ENCODE measurements around the gene RIC1. TPM values are rescaled to one million over a fixed set of nuclear protein-coding genes. Genes with fewer than 3 reads are reported as not detected.

The RIC1 gene
- total and polyA plus RNA-seq, 2 of the 13 experiments (the other 11 are each of a cell fraction or from before 2014, with no cell fraction given), result 18.2 to 19.0 TPM

DNA sequence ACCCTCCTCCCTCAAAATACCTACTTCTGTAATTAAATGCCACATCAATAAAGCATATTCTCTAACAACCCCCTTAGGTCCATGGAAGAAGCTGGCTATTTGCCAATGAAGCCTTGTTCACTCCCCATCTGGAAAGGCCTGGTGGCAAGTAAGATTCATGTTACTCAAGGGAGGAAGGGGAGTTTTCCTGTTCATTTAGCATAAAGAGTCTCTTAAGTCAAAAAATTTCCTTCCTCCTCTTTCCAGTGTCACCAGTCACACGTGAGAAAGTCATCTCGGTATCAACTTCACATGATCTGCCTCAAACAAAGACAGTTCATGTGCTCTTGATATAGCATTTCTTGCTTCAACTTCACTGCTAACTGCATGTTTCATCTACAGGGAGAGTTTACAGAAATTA, 32.7 kb upstream of the RIC1 start (continued):
- TF ChIP-seq EZH2 (conservative IDR thresholded peaks at IDR 0.05; ENCODE audit: low read depth, low read length), result no peak

- DNase-seq (ENCODE audit: low spot score) (peak; percentile 49), FAIRE-seq (peak; percentile 86), ATAC-seq (peak; percentile 99)
- in situ Hi-C loops (cut with HindIII; ENCODE audit: extremely low pct_ligation_motif_present, low pct_unique_long_range_greater_than_20kb), result no loop called here
- Histone ChIP-seq H3K4me1 (ENCODE audit: insufficient read depth, low read length) (peaks cover 5% of the 10 kb centered on the region), H2AFZ (ENCODE audit: low read length) (peak overlapping the region; percentile 98), H3K9me3 (ENCODE audit: low read length) (no peaks in the 10 kb centered on the region), H3K27ac (ENCODE audit: extremely low read length, insufficient read depth, low read length) (peak overlapping the region; percentile 5), H3K9ac (ENCODE audit: insufficient read depth, low read depth, low read length) (peak overlapping the region; percentile 52), H3K4me3 (replicated peaks in 1 of 3; ENCODE audit: insufficient read depth in 1 of 3, low read depth in 2 of 3, low read length in 3 of 3) (peak overlapping the region; percentile 52 to 76 (median 66)), H3K27me3 (ENCODE audit: control insufficient read depth in 1 of 2, insufficient read depth in 2 of 2, low read length in 2 of 2) (no peaks in the 10 kb centered on the region), H3K79me2 (ENCODE audit: insufficient read depth, low read length) (no peaks in the 10 kb centered on the region), H3K4me2 (ENCODE audit: low read depth, low read length) (peak overlapping the region; percentile 72), H4K20me1 (ENCODE audit: insufficient read depth, low read length) (no peaks in the 10 kb centered on the region), H3K36me3 (replicated peaks in 1 of 2; ENCODE audit: control insufficient read depth in 1 of 2, insufficient read depth in 2 of 2, low read length in 2 of 2) (no peaks in the 10 kb centered on the region)
- WGBS (ENCODE audit: low lambda C conversion rate), result 4% methylated on average over 6 of the region's 6 CpGs
- no TSS peak for BruUV-seq (replicated peaks)
- CTCF ChIA-PET (ENCODE audit: low intra/inter-chr PET ratio, low total read pairs), result no interaction called here
- POLR2A ChIA-PET, result interaction anchor here (1.3 to 1.4 kb wide), 2 partner anchors 8 to 20 kb away, joined by 8 to 12 read pairs; partner anchors contain the start of gene RIC1
- intact Hi-C loops (cut with micrococcal nuclease; ENCODE audit: unreplicated experiment), result loop anchor here (10.0 kb wide), 2 partner anchors 106 to 624 kb away; partner anchors contain the start of gene JAK2
- TF ChIP-seq ZNF891 (CRISPR knock-in tag; IDR thresholded peaks at IDR 0.05) (no peak), ZMYM4 (CRISPR knock-in tag; IDR thresholded peaks at IDR 0.05) (peak; percentile 51), TEAD3 (CRISPR knock-in tag; optimal IDR thresholded peaks at IDR 0.05; ENCODE audit: borderline replicate concordance) (peak; percentile 14), PITX1 (CRISPR knock-in tag; IDR thresholded peaks at IDR 0.05) (peak; percentile 32; the same call in 1 of the 2 replicates), HDAC2 (CRISPR knock-in tag; IDR thresholded peaks at IDR 0.05) (0 out of 2 replicates have a peak, but pooled peaks have one; percentile 20), POGZ (CRISPR knock-in tag; IDR thresholded peaks at IDR 0.05) (peak; percentile 54), ATF6 (CRISPR knock-in tag; conservative IDR thresholded peaks at IDR 0.05) (no peak), SAP130 (CRISPR knock-in tag; IDR thresholded peaks at IDR 0.05; ENCODE audit: low read depth) (peak; percentile 39), ZNF317 (CRISPR knock-in tag; IDR thresholded peaks at IDR 0.05) (0 out of 2 replicates have a peak, but pooled peaks have one; percentile 32), DNMT1 (CRISPR knock-in tag; IDR thresholded peaks at IDR 0.05) (no peak), NFYC (CRISPR knock-in tag; IDR thresholded peaks at IDR 0.05) (no peak), ZKSCAN5 (CRISPR knock-in tag; IDR thresholded peaks at IDR 0.05) (peak; percentile 81), LCORL (IDR thresholded peaks at IDR 0.05) (no peak), LCORL (CRISPR knock-in tag; IDR thresholded peaks at IDR 0.05) (no peak), ZBTB7B (CRISPR knock-in tag; IDR thresholded peaks at IDR 0.05) (no peak), GATAD2A (CRISPR knock-in tag; IDR thresholded peaks at IDR 0.05) (peak; percentile 17; the same call in 1 of the 2 replicates)
- TF ChIP-seq, protein P1, sequence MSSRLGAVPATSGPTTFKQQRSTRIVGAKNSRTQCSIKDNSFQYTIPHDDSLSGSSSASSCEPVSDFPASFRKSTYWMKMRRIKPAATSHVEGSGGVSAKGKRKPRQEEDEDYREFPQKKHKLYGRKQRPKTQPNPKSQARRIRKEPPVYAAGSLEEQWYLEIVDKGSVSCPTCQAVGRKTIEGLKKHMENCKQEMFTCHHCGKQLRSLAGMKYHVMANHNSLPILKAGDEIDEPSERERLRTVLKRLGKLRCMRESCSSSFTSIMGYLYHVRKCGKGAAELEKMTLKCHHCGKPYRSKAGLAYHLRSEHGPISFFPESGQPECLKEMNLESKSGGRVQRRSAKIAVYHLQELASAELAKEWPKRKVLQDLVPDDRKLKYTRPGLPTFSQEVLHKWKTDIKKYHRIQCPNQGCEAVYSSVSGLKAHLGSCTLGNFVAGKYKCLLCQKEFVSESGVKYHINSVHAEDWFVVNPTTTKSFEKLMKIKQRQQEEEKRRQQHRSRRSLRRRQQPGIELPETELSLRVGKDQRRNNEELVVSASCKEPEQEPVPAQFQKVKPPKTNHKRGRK (CRISPR knock-in tag; IDR thresholded peaks at IDR 0.05), result no peak
- TF ChIP-seq, protein P2, sequence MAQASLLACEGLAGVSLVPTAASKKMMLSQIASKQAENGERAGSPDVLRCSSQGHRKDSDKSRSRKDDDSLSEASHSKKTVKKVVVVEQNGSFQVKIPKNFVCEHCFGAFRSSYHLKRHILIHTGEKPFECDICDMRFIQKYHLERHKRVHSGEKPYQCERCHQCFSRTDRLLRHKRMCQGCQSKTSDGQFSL (CRISPR knock-in tag; IDR thresholded peaks at IDR 0.05), result no peak
These were observed 20.3 kb upstream of the RIC1 start for GRCh38 chr9:5608298-5609225.
